HepG2 (cell line): ENCODE measurements around the gene CCDC154. TPM values are rescaled to one million over a fixed set of nuclear protein-coding genes. Genes with fewer than 3 reads are reported as not detected.
A peak's percentile ranks its signal among the peaks of the same experiment; 100 is the strongest.

ENCODE experiments used
- AHR ChIP-seq: IDR thresholded peaks from 2 replicates; pipeline ENCODE4 v1.6.1; 2018; ENCODE audit warnings: missing genetic modification reagents, missing compliant biosample characterization
- E2F2 ChIP-seq: sonication (generic); formaldehyde crosslinking; IDR thresholded peaks from 2 replicates; pipeline ENCODE4 v1.4.0; 2020; ENCODE audit warnings: missing genetic modification reagents, borderline replicate concordance
- ELF3 ChIP-seq: IDR thresholded peaks from 2 replicates; pipeline ENCODE4 v1.6.1; 2016; ENCODE audit warnings: missing genetic modification reagents, missing compliant biosample characterization
- GATA4 ChIP-seq: sonication (generic); IDR thresholded peaks from 2 replicates; pipeline ENCODE4 v1.6.1; 2016; ENCODE audit warnings: antibody characterized with exemption, low read depth, borderline replicate concordance
- GATAD2A ChIP-seq: IDR thresholded peaks from 2 replicates; pipeline ENCODE4 v1.6.1; 2016
- HHEX ChIP-seq: IDR thresholded peaks from 2 replicates; pipeline ENCODE4 v1.6.1; 2016; ENCODE audit warnings: control low read depth
- PLSCR1 ChIP-seq: sonication (generic); formaldehyde crosslinking; IDR thresholded peaks from 2 replicates; pipeline ENCODE4 v1.5.0; 2020; ENCODE audit warnings: missing genetic modification reagents, mild to moderate bottlenecking, borderline replicate concordance
- RAD51 ChIP-seq: fragments of 450-650 bp; IDR thresholded peaks from 2 replicates; pipeline ENCODE4 v1.6.1; 2016; ENCODE audit warnings: borderline replicate concordance
- SRSF1 ChIP-seq: fragments of 200-400 bp; formaldehyde crosslinking; optimal IDR thresholded peaks from 2 replicates; pipeline ENCODE3; 2017; ENCODE audit warnings: mild to moderate bottlenecking, low read depth, low read length, moderate library complexity
- TGIF2 ChIP-seq: IDR thresholded peaks from 2 replicates; pipeline ENCODE4 v1.6.1; 2016; ENCODE audit warnings: control low read depth, missing compliant biosample characterization
- YEATS4 ChIP-seq: sonication (generic); formaldehyde crosslinking; IDR thresholded peaks from 2 replicates; pipeline ENCODE4 v1.4.0; 2020; ENCODE audit warnings: missing genetic modification reagents, borderline replicate concordance
- ZNF407 ChIP-seq: sonication (generic); formaldehyde crosslinking; IDR thresholded peaks from one replicate; pipeline ENCODE4 v1.5.1; 2020; ENCODE audit warnings: mild to moderate bottlenecking, missing genetic modification reagents; ENCODE audit errors: not compliant biosample characterization
- ZNF451 ChIP-seq: sonication (generic); formaldehyde crosslinking; IDR thresholded peaks from 2 replicates; pipeline ENCODE4 v1.5.0; 2020; ENCODE audit warnings: mild to moderate bottlenecking, missing genetic modification reagents
- polyA plus RNA-seq, 8 experiments: library from polyadenylated mRNA; depleted of rRNA in 3 of 8; stranded (reverse) in 7 of 8; unstranded in 1 of 8; fragments of >200 nt; fragmentation: Illumina TruSeq in 4 of 8; extraction: Trizol in 4 of 8; gene quantifications; 2 replicates each; pipeline versions ENCODE4 v1.2.1 to v1.2.3, GENCODE V29; 2011 to 2016; ENCODE audit warnings: low read depth in 4 of 8, missing spikeins in 1 of 8, mixed read lengths in 1 of 8; ENCODE audit not compliant: insufficient read depth in 1 of 8
- total RNA-seq, 5 experiments: library from RNA; depleted of rRNA; stranded (reverse); fragments of >200 nt; fragmentation: Illumina TruSeq; extraction: Trizol; gene quantifications; 2 replicates each; pipeline ENCODE4 v1.2.3, GENCODE V29; 2016; ENCODE audit warnings: low read depth in 1 of 5
- TF ChIP-seq, protein P1 (sequence below): sonication (generic); formaldehyde crosslinking; IDR thresholded peaks from 2 replicates; pipeline ENCODE4 v1.5.0; 2020; ENCODE audit warnings: missing genetic modification reagents
- TF ChIP-seq, protein P2 (sequence below): IDR thresholded peaks from 2 replicates; pipeline ENCODE4 v1.6.1; 2016; ENCODE audit warnings: low read depth, control low read depth

The CCDC154 gene
- total and polyA plus RNA-seq, 2 of the 13 experiments (the other 11 are each of a cell fraction or from before 2014, with no cell fraction given) = 0.92 to 1.5 TPM

GRCh38 chr16:1492923-1493745 lies 48.8 kb upstream of the CCDC154 start, which contains the start of gene TELO2 (continued):
- no peak for TF ChIP-seq ZNF407 (CRISPR knock-in tag)
- TF ChIP-seq YEATS4 (CRISPR knock-in tag) = peak; percentile 86
- TF ChIP-seq ELF3 (CRISPR knock-in tag) = peak; percentile 80
- TF ChIP-seq SRSF1 = no peak
- peak; percentile 31 for TF ChIP-seq GATAD2A
- TF ChIP-seq ZNF451 = no peak
- TF ChIP-seq HHEX = no peak
- TF ChIP-seq RAD51 = no peak
- TF ChIP-seq GATA4 = no peak
- TF ChIP-seq, protein P1, sequence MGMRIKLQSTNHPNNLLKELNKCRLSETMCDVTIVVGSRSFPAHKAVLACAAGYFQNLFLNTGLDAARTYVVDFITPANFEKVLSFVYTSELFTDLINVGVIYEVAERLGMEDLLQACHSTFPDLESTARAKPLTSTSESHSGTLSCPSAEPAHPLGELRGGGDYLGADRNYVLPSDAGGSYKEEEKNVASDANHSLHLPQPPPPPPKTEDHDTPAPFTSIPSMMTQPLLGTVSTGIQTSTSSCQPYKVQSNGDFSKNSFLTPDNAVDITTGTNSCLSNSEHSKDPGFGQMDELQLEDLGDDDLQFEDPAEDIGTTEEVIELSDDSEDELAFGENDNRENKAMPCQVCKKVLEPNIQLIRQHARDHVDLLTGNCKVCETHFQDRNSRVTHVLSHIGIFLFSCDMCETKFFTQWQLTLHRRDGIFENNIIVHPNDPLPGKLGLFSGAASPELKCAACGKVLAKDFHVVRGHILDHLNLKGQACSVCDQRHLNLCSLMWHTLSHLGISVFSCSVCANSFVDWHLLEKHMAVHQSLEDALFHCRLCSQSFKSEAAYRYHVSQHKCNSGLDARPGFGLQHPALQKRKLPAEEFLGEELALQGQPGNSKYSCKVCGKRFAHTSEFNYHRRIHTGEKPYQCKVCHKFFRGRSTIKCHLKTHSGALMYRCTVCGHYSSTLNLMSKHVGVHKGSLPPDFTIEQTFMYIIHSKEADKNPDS (CRISPR knock-in tag) = no peak
- TF ChIP-seq AHR (CRISPR knock-in tag) = no peak
- TF ChIP-seq, protein P2, sequence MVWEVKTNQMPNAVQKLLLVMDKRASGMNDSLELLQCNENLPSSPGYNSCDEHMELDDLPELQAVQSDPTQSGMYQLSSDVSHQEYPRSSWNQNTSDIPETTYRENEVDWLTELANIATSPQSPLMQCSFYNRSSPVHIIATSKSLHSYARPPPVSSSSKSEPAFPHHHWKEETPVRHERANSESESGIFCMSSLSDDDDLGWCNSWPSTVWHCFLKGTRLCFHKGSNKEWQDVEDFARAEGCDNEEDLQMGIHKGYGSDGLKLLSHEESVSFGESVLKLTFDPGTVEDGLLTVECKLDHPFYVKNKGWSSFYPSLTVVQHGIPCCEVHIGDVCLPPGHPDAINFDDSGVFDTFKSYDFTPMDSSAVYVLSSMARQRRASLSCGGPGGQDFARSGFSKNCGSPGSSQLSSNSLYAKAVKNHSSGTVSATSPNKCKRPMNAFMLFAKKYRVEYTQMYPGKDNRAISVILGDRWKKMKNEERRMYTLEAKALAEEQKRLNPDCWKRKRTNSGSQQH = no peak; the same call in 1 of the 2 replicates
- TF ChIP-seq E2F2 (CRISPR knock-in tag) = no peak
- no peak for TF ChIP-seq PLSCR1 (CRISPR knock-in tag)
- no peak; the same call in 1 of the 2 replicates for TF ChIP-seq TGIF2 (CRISPR knock-in tag)
